ENCODE data around the gene NOTCH1.

The NOTCH1 gene

DNA sequence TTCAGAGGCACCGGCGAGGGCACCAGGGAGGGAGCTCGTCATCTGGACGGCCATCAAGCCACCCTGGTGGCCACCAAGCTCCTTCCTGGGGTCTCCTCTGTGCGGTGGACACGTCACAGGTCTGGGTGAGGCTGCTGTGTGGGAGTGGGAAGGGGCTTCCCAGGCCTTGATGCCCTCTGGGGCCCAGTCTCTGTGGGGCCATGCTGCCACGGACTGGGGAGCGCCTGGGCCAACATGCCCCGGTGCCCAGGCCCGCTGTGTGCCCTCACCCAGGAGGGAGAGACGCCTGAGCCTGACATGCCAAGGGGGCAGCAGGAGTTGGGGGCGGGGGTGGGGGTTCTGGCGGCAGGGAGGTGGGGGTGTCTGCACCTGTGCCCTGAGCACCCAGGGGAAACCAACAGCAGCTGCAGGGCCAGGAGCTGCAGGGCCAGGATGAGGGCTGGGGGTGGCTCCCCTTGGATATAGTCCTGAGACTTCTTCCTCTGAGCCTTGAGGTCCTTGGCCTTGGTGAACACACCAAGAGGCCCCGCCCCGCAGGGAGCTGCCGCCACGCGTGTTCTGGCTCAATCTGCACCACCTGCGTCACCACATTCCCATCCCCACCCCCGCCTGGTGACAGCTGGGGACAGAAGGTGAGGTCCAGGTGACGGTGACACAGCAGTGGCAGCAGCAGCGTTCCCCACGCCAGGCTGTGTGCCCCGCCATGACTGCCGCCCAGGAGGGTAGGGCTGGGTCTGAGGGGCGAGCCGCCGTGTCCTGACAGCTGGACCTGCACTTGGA is 47.7 kb downstream of the NOTCH1 start:
- no peak for DNase-seq

DNA sequence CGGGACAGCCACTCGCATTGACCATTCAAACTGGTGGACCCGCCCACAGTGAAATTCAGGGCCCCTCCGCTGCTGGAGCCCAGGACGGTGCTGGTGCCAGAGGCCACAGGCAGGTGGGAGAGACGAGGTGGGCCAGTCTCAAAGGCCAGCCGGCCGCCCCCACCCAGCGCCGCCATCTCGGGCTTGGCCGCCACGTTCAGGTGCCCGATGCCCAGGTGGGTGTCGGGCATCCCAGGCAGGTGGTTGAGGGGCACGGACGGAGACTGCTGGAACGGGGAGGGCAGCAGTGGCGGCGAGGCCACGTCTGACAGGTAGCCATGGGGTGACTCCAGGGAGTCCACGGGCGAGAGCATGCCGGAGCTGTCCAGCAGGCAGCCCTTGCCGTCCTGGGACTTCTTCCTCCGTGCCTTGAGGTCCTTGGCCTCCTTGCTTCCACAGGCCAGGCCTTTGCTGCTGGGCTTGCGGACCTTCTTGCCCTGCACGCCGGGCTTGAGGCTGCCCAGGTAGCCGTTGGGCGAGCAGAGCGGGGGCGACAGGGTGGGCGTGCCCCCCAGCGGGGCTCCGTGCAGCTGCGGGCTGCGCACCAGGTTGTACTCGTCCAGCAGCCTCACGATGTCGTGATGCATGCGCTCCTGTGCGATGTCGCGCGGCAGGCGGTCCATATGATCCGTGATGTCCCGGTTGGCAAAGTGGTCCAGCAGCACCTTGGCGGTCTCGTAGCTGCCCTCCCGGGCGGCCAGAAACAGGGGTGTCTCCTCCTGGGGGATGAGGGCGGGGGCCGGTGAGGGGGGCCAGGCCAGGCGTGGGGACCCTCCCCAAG is 48.8 kb downstream of the NOTCH1 start:
- DNase-seq, result no peak

DNA sequence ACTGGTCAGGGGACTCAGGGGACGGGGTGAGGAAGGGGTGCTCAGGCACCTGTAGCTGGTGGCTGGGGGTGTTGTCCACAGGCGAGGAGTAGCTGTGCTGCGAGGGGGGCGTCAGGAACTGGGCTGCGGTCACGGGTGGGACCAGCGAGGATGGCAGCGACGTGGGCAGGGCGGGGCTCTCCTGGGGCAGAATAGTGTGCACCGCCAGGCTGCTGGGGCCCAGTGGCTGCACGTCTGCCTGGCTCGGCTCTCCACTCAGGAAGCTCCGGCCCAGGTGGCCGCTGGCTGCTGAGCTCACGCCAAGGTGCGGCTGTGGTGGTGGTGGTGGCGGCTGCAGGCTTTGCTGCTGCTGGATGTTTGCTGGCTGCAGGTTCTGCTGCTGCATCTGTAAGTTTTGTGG is 49.7 kb downstream of the NOTCH1 start:
- DNase-seq, result no peak

DNA sequence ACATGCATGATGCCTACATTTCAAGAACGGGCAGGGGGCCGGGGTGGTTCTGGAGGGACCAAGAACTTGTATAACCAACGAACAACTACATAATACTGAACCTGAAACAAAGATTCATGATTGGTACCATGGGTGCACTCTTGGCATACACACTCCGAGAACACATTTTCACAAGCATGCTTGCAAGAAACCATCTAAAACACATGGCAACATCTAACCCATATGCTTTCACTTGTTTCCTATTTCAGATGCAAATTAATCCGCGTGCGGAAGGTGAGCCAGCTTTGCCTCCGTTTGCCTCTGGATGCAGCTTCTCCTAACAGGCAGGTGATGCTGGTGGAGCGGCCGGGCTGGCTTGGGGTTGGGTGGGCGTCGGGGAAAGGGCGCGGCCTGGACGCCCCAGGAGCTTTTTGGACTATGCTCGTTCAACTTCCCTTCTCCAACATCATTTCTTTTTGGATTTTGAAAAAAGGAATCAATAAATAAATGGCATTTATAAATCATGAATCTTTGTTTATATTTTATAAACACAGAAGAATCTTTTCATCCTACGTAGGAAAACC is 50.5 kb downstream of the NOTCH1 start:
- no peak for DNase-seq

DNA sequence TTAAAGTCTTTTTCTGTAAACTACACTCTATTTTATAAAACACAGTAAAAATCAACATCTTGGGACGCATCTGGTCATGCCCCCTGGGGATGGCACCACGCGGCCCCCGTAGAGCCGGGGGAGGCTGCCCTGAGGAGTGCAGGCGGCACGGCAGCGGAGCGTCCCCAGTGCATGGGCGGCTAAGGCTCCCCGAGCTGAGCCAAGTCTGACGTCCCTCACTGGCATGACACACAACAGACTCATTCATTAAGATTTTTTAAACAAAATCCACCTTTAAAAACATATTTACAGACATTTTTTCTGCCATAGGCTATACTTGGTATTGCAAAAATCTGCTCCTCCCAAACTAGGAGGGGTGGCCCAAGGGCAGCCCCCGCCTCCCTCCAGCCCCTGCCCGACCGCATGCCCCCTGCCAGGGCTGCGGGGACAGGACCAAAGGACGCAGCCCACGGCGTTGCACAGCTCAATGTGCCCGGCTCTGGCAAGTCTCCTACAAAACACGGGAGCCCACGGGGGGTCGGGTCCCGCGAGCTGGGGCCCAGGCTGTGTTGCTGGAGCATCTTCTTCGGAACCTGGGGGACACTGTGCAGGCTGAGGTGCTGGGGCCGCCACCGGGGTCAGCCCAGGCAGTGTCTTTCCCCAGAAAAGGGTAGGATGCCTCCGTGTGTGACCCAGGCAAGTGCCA is 51.2 kb downstream of the NOTCH1 start:
- DNase-seq, result no peak

DNA sequence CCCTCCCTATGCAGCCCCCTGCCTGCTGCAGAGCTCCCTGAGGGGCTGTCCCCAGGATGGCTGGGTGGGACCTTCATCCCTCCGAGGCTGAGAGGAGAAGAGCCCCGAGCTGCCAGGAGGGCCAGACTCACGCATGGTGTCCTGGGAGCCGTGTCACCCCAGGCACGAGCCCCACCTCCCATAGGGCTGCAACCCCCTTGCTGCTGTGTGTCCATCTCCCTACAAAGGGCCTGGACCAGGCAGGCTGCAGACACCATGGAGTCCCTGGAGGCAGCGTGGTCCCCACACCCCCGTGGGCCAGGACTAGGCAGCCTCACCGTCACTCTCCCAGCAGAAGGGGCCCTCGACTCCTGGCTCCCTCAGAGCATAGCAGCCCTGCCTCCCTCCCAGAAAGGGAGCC is 51.8 kb downstream of the NOTCH1 start:
- DNase-seq, result no peak

DNA sequence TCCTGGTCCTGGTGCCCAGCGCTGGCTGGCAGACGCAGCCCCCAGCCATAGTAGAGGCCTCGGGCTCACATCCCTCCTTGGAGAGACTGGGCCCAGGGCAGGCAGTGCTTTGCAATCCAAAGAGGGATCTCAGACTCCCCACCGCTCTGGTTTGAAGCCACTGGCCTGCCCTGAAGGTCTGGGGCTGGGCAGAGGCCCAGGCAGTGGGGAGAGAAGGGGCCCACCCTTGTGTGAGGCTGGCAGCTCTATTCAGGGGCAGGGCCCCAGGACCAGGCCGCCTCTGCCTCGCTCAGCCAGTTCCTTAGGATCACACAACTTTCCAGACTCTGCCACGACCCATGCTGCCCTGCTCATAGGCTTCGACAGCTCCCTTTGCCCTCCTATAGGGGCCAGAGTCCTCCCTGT is 52.3 kb downstream of the NOTCH1 start:
- DNase-seq, result no peak

DNA sequence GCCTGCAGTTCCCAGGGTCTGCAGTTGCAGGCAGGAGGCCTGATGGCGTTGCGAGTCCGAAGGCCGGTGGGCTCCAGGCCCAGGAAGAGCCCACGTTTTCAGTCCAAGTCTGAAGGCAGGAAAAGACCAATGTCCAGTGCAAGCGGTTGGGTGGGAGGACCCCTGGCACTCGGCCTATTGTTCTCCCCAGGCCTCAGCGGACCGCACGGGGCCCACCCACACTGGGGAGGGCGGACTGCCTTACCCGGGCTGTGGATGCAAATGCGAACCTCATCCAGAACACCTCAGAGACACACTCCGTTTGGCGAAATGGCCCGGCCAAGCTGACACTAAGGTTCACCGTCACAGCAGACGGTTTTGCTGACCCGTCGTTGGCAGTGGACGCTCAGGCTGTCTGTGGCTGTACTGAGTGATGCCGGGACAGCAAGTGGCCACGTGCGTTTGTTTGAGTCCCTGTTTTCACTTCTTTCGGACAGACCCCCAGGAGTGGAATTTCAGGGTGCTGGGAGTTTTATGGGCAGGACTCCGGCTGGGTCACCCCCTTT is 52.8 kb downstream of the NOTCH1 start:
- no peak for DNase-seq

DNA sequence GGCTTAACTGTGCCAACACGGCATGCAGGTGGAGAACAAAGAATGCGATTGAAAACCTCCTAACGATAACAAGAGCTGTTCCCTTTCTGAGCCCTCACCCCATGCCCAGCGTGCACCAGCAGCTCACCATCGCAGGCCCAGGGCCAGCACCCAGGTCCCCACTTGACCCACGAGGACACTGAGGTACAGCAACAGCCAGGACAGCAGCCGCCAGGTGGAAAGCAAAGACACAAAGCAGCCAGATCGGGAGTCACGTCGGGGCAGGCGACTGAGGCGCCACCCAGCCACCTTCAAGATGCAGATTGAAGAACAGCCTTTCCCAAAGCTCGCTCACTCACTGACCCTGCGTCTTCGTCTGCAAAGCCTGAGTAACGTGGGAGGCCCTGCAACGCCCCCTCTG is 56.1 kb downstream of the NOTCH1 start:
- DNase-seq, result no peak

DNA sequence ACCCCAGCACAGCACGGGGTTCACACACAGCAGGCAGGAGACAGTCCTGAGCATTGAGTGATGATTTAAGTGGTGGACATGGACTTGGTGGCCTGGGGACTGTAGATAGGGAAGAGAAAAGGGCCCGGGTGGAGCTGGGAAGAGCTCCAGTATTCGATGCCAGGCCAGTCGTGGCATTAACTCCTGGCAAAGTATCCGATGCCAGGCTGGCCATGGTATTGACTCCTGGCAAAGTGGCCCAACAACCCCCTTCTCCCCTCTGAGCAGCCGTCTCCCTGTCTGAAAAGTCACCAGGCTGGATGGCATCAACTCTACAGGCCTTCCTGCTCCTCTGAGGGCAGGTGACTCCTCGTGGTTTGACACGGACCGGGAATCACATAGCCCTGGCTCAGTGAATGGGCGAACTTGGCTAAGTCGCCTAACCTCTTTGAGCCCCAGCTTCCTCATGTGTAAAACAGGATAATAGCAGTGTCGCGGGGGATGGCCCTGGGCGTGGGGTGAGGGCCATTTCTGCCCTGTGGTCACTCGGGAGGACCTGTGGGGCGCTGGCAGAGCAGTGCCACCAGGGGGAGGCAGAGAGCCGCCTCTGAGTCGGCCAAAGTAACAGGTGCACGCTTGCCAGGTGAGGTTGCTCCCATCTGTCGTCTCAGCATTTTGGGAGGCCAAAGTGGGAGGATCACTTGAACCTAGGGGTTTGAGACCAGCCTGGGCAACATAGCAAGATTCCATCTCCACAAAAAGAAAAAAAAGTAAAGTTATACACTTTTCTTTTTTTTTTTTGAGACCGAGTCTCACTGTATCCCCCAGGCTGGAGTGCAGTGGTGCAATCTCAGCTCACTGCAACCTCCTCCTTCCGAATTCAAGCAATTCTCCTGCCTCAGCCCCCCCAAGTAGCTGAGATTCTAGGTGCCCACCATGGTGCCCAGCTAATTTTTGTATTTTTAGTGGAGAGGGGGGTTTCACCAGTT is 57.3 kb downstream of the NOTCH1 start:
- no peak for DNase-seq

DNA sequence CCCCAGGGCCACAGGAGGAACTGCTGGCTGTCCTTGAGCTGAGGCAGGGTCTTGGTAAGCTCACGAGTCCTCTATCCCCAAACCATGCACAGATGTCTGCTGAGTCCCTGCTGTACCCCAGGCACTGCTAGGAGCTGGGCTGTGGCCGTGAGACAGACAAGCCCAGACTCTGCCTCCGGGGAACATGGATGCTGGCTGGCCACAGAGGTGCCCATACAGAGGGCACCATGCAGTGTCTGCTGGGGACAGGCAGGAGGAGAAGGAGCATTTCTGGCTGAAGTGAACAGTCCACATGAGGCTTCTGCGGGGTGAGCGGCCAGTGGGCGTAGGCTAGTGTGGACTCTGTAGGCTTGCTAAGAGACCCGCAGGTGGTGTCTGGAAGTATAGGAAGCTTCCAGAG is 58.2 kb downstream of the NOTCH1 start:
- no peak for DNase-seq

DNA sequence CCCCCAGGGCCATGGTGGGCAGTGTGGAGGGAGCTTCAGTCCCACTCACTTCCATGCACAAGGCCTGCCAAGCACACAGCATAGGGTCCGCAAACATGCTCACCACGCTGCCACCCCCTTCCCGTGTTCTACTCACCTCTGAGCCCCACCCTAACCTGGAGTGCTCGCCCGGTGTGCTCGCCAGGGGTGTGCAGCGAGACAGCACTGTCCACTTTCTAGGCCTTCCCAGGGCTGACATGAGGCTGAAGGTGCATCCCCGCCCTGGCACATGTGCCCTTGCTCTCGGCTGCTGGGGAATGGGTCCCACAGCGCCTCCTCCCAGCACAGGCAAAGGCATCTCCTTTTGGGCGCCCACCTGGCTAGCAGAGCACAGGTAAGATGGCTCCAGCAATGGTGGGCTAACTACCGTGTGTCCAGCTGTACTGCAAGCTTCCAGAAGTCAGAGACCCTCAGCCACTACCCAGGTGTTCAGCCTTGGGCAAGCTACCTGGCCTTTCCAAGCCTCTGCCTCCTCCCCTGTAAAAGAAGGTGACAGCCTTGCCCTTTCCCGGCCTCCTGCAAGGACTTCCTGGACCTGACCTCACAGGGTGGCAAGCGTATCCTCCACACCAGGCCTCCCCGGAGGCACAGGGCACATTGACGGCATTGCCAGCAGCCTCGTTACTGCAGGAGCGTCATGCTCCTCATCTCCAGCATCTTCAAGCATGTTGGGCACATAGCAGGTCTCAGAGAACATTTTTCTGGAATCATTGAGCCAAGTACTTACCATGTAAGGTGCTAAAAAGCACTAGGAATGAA is 58.8 kb downstream of the NOTCH1 start:
- DNase-seq, result no peak

DNA sequence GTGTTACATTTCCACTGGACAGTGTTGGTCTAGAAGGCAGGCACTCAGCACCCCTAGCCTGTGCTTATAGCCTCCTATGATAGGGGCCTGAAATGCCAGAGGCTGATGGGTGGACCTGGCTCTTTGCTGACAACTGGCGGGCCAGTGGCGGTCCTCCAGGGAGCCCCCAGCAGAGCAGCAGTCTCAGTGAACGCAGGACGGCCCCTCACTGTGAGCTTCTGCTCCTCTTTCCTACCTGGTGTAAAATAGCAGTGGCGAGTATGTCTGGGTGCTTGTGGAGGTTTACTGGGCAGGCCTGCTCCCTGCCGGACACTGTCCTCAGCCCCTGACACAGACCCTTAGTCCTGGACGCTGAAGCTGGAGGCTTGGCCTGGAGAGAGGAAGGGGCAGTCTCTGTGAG is 59.7 kb downstream of the NOTCH1 start:
- no peak for DNase-seq

DNA sequence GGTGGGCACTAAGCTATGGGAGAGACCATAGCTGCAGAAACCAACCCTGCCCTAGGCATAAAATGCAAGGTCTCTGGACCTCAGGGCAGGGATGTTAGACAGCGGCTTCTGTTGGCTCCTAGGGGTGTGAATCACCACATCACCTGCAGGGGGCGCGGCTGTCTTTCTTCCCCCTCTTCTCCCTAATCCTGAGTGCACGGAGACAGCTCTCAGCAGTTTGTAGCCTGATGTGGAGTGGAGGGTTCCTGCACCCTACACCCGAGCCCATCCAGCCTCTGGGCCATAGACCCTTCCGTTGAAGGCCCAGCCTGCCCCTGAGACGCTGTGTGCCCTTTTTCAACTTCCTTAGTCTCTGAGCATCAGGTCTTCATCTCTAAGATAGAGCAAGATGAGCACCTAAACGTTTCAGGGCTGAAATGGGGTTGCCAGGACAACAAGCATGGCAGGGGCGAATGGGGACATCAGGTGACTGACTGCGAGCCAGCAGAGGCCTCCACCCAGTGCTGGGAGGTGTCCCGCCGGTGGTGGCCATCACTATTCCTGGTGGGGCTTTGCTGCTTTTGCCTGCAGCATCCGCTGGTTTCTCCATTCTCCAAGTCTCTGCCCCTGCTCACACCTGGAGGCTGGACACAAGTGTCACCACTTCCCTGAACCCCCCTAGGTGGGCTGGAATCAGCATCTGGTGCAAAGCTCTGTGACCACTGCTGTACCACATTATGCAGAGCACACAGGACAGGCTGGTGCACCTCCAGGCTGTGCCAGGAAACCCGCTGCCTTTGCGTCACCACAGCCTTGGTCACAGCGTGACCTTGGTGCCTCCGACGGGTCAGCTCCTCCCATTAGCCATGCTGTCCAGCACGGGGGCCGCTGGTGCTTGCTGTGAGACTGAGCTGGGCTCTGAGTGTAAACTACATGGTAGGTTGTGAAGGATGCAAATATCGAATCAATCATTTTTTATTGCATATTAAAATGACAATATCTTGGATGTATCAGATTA is 60.5 kb downstream of the NOTCH1 start:
- DNase-seq, result peak; percentile 81

DNA sequence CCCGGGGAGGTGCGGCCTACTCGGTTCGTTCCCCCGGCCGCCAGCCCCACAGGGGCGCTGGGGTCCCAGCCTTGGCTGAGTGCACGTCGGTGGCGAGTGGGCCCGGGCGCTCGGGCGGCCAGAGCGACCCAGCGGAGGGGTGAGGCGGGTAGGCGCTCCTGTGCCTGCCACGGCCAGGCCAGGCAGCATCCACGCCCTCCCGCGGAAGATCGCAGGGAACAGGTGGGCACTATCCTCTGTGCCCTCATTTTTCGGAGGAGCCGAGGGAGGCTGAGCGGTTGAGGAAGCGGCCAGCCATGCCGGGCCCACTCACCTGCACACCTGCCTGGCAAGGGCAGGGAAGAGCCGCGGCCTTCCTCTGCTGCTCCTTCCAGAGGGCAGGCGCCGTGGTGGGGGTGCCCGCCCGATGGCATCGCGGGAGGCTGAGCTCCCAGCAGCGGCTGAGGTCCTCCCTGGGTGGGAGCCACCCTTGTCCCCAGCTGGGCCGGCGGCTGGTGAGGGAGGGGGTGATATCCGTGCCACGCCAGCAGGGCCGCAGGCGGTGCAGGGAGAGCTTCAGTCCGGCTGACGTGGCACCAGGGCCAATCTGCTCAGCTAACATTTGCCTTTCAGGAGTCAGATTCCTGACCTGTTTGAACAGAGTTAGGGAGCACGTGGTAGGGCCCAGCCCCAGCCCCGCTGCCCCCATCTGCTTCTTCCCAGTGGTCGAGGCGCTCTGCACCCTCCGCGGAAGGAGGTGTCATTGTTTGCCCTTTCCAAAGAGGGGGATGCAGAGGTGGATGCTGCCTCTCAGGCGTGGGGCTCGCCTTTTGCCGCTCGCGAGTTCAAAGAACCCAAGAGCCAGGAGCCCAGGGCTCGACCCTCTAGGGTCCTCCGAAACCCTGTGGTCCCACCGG is 61.4 kb downstream of the NOTCH1 start:
- DNase-seq, result peak; percentile 54

DNA sequence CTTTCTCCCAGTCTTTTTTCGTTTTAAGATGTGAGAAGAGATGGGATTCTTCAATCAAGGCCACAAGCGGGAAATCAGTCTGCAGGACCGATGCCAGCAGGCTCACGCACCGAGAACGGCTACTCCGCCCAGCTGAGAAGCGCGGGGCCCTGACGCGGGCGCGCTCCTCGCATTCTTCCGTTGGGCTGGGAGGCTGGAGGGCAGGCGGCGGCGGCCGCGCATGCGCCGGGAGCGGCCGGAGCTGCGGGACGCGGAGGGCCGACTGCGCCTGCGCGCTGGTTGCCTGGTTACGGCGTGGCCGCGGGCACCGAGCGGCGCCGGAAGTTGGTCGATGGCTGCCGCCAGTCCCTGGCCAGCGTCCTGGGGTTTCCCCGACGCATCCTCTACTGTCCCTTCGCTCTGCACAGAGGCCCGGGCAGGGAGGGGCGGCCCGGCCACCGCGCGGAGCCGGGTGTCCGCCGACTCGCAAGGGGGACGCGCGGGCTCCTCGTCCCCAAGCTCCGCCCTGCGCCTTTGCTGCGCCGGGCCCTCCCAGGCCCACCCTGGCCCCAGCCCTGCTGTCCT is 62.2 kb downstream of the NOTCH1 start:
- DNase-seq, result peak; percentile 96

DNA sequence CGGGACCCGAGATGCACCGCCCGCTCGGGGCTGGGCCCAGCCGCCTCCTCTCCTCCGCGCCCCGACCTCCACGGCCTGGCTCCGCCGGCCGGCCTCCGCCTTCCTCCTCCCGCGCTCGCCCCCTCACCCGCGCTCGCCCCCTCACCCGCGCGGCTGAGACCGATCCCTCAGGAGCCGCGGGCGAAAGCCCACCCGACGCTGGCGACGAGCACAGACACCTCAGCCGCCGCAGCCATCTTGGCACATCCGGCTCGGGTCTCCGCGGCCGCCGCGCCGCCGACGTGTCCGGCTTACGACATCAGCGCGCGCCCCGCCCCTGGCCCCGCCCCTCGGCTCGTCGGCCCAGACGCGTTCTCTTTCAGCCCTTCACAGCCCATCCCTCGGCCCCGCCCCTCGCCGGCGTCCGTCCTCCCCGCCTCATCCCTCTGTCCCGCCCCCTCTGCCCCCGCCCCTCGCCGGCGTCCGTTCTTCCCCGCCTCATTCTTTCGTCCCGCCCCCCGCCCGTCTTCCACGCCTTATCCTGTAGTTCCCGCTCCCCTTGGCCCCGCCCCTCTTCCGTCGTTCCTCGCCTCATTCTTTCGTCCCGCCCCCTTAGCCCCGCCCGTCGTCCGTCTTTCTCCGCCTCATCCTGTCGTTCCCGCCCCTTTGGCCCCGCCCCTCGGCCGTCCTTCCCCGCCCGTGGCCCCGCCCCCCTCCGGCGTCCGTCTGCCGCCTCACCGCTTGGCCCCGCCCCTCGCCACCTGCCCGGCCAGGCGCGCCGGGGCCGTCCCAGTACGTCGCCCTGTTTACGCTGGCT is 62.9 kb downstream of the NOTCH1 start, which contains the start of gene SEC16A:
Gene SEC16A, minus strand, starts transcription at position 248 of the 796 bp plus-strand sequence. CDS start 5,425 bp downstream, outside the sequence.
- DNase-seq, result peak; percentile 100
